Astrocyte of the spinal cord (primary cell): ENCODE data around the gene DPEP3.

Source experiments
- DNase-seq: peaks from one replicate; pipeline ENCODE4 v3.0.0; 2011; ENCODE audit warnings: low read depth, low spot score
- H3K4me3 ChIP-seq: 2 replicates; pipeline ENCODE4 v1.5.1; 2011; ENCODE audit warnings: low read depth, mild to moderate bottlenecking, low read length, moderate library complexity
- CTCF ChIP-seq: IDR thresholded peaks from 2 replicates; pipeline ENCODE4 v1.5.1; 2012; ENCODE audit warnings: low read depth, mild to moderate bottlenecking, low read length, inconsistent platforms
- in situ Hi-C: cut with HindIII; loops from 2 replicates; pipeline ENCODE4 v1.10.0; 2017; ENCODE audit warnings: low sequenced_read_pairs

DPEP3 gene

GRCh38 chr16:67969254-67970039 is 10.9 kb downstream of the DPEP3 start:
- DNase-seq = peak; percentile 11
- peak overlapping the region; percentile 92 for H3K4me3 ChIP-seq
- in situ Hi-C loops = no loop called here
- no peak for TF ChIP-seq CTCF

- TF ChIP-seq CTCF = no peak
Observed at GRCh38 chr16:67968400-67969253, 11.7 kb downstream of the DPEP3 start, which contains the start of gene SLC12A4. SLC12A4 (minus strand) TSS chr16:67968637; CDS start chr16:67968553, 84 bp downstream.

GRCh38 chr16:67967958-67968399 is 12.3 kb downstream of the DPEP3 start:
- H3K4me3 ChIP-seq = peak overlapping the region; percentile 92
- in situ Hi-C loops = no loop called here
- TF ChIP-seq CTCF = no peak
- DNase-seq = no peak

More at GRCh38 chr16:67968400-67969253, 11.7 kb downstream of the DPEP3 start, which contains the start of gene SLC12A4:
- in situ Hi-C loops = no loop called here
- H3K4me3 ChIP-seq = peak within 1 kb of the TSS; percentile 92
- peak; percentile 69 for DNase-seq

- peak overlapping the region; percentile 92 for H3K4me3 ChIP-seq
- in situ Hi-C loops = no loop called here
- no peak for DNase-seq
- TF ChIP-seq CTCF = no peak
Observed at GRCh38 chr16:67967183-67967957, 12.9 kb downstream of the DPEP3 start.

- peak overlapping the region; percentile 92 for H3K4me3 ChIP-seq
- TF ChIP-seq CTCF = no peak
- no peak for DNase-seq
- in situ Hi-C loops = no loop called here
Observed at GRCh38 chr16:67966549-67967182, 13.6 kb downstream of the DPEP3 start.
